Measurements from ENCODE around the gene RFTN2.
"Not testable (repeated sequence)": the region's sequence is repeated elsewhere in the genome, so short reads cannot be mapped to it uniquely, and the experiment has no call there.

RFTN2 gene

GRCh38 chr2:197600306-197600705 lies 75.1 kb downstream of the RFTN2 start:
- no peak for DNase-seq (ENCODE audit: low spot score)

- peak; percentile 32 for DNase-seq (ENCODE audit: low spot score)
Observed at GRCh38 chr2:197599285-197599965, 76.0 kb downstream of the RFTN2 start.

DNA sequence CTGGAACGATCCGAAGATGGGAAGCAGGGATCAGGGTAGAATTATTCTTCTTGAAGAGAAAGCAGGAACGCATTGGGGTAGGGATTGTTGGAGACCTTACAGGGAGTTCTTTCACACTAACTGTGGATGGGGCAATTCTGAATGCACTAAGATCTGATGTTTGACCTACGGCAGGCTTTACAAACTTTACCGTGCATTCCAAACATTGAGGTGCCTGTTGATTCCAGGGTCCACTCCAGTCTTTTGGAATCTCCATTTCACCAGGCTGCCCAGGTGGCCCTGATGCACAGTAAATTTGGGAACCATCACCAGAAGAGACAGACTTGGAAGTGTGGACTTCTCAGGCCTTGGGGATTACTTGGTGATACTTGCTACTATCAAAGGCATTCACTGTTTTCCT lies 76.9 kb downstream of the RFTN2 start:
- no peak for DNase-seq (ENCODE audit: low spot score)

DNA sequence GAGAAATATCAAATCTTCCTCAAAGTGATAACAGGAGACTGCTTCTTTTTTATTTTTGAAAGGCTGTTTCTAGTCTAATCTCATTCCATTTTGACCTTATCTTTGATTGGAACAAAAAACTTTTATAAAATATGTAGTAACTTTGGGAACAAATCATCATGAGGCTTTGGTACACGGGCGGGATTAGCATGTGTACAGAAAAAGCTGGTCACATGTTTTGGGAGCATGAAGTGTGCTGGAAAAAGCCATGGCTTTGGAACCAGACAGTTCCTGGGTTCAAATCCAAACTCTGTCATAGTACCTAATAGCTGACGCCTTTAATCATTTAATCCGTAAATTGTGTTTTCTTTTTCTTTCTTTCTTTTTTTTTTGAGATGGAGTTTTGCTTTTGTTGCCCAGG lies 78.2 kb downstream of the RFTN2 start:
- no peak for DNase-seq (ENCODE audit: low spot score)

DNA sequence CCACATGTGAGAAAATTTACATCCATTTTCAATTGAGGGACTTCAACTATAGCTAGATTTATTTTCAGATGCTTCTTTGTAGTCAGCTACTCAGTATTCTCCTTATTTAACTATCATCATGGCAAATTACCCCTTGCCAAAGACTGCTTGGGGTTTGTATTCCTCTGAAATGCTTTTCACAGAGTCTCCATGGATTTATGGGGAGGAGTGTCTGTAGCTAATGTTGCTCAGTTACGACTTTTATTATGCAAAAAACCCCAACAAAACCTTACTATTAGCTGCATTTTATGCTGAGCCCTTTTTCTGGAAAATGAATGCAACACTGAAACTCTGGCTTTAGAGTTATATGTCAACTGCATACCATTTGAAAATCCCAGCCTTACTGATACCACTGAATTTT lies 78.6 kb downstream of the RFTN2 start:
- no peak for DNase-seq (ENCODE audit: low spot score)

- no peak for DNase-seq (ENCODE audit: low spot score)
Observed at GRCh38 chr2:197591339-197592072, 83.9 kb downstream of the RFTN2 start.

GRCh38 chr2:197587255-197587654 lies 88.1 kb downstream of the RFTN2 start:
- not testable (repeated sequence) for DNase-seq (ENCODE audit: low spot score)

DNA sequence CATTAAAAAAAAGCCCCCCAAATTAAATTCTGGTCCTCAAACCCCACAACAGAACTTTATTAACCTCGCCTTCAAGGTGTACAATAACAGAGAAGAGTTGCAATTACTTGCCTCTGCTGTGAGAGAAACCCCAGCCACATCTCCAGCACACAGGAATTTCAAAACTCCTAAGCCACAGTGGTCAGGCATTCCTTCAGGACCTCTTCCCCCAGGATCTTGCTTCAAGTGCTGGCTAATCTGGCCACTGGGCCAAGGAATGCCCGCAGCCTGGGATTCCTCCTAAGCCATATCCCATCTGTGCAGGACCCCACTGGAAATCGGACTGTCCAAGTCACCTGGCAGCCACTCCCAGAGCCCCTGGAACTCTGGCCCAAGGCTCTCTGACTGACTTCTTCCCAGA lies 95.2 kb downstream of the RFTN2 start:
- not testable (repeated sequence) for DNase-seq (ENCODE audit: low spot score)

DNA sequence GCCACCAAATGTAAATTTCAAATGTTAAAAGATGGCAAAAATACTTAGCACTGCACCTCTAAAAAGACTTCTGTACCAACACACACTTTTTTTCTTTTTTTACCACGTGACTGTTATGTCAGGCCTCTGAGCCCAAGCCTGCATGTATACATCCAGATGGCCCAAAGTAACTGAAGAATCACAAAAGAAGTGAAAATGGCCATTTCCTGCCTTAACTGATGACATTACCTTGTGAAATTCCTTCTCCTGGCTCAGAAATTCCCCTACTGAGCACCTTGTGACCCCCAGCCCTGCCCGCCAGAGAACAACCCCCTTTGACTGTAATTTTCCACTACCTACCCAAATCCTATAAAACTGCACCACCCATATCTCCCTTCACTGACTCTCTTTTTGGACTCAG lies 97.1 kb downstream of the RFTN2 start:
- DNase-seq (ENCODE audit: low spot score) = not testable (repeated sequence)

- no peak for DNase-seq (ENCODE audit: low spot score)
Observed at GRCh38 chr2:197577446-197577845, 97.9 kb downstream of the RFTN2 start.

GRCh38 chr2:197576631-197577030 lies 98.8 kb downstream of the RFTN2 start:
- DNase-seq (ENCODE audit: low spot score) = no peak

DNA sequence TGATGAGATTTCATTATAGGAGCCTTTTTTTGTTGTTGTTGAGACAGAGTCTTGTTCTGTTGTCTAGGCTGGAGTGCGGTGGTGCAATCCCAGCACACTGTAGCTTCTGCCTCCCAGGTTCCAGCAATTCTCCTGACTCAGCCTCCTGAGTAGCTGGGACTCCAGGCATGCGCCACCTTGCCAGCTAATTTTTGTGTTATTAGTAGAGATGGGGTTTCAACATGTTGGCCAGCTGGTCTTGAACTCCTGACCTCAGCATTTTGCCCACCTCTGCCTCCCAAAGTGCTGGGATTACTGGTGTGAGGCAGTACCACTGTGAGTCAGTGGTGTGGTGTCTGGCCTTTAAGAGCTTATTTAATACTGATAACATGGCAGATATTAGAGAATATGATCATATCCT lies 99.4 kb downstream of the RFTN2 start:
- DNase-seq (ENCODE audit: low spot score) = no peak

- no peak for DNase-seq (ENCODE audit: low spot score)
Observed at GRCh38 chr2:197573608-197574007, 101.8 kb downstream of the RFTN2 start.

DNA sequence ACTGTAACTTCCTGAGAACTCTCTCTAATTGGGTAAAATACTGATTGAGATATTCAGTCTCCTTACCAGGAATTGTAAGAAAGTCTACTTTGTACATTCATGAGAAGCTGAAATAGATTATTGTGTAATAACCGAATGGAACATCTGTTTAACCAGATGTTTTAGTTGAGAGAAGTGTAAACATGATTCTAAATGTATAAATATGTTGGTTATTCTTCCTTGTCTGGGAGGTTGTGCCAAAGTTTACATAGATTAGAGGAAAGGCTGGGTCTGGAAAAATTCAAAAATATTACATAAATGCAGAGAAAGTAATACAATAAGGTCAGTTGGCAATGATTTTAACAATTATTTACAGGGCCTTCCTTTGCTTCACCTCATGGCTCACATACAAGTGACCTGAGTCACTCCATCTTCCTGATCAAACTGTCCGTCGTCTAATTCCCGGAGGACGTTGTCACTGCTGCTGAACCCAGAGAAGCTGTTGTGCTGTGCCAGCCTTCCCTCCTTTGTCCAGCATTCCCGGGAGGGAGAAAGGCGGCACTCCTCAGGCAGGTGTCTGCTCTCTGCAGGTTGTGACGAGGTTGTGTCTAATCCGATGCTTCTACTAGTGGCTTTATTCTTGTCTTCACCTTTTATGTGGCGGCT lies 103.6 kb downstream of the RFTN2 start:
- DNase-seq (ENCODE audit: low spot score) = no peak

DNA sequence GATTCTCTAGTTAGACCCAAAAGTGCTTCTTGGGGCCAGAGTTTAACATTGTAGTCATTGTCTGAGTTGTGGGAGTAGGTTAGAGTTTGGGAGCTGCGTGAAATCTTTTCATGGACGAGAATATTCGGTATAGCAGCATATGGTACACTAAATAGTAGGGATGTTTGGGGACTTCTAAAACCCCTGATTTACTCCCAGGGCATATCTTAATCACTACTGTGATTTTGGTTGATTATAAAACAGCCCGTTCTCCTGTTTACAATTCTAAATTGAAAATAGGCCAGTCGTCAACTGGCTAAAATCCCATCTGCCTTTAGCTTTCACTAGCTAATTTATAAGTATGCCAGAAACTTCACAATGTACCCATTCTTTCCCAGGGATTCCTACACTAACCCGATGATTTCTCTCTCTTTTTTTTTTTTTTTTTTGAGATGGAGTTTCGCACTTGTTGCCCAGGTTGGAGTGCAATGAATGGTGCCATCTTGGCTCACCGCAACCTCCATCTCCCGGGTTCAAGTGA lies 115.2 kb downstream of the RFTN2 start:
- no peak for DNase-seq (ENCODE audit: low spot score)

- no peak for DNase-seq (ENCODE audit: low spot score)
Observed at GRCh38 chr2:197559681-197560080, 115.7 kb downstream of the RFTN2 start.

- no peak for DNase-seq (ENCODE audit: low spot score)
Observed at GRCh38 chr2:197558393-197558792, 117.0 kb downstream of the RFTN2 start.

DNA sequence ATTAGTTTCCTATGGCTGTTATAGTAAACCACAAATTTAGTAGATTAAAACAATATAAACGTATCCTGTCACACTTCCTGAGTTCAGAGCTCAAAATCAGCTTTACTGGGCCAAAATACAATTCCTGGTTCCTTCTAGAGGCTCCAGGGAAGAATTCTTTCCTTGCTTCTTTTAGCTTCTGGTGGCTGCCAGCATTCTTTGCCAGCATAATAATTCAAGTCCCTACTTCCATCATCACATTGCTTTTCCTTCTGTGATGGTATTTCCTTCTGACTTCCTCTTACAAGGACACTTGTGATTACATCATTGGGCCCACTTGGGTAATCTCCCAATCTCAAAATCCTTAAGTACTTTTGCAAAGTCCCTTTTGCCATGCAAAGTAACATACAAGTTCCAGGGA lies 118.9 kb downstream of the RFTN2 start:
- DNase-seq (ENCODE audit: low spot score) = no peak

DNA sequence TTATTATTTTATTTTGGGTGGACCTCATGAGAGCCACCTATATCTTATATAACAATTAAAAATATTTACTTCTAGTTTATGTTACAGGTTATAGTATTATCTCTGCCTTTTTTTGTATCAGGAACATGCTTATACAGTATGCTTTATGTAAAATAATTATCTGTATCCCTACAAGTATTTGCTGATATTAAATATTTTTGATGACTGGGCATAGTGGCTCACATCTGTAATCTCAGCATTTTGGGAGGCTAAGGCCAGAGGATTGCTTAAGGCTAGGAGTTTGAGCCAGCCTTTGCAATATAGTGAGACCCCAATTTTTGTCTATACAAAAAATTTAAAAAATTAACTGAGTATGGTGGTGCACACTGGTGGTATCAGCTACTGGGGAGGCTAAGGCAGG lies 119.9 kb downstream of the RFTN2 start:
- DNase-seq (ENCODE audit: low spot score) = no peak

GRCh38 chr2:197551260-197551659 lies 124.1 kb downstream of the RFTN2 start:
- DNase-seq (ENCODE audit: low spot score) = not testable (repeated sequence)

DNA sequence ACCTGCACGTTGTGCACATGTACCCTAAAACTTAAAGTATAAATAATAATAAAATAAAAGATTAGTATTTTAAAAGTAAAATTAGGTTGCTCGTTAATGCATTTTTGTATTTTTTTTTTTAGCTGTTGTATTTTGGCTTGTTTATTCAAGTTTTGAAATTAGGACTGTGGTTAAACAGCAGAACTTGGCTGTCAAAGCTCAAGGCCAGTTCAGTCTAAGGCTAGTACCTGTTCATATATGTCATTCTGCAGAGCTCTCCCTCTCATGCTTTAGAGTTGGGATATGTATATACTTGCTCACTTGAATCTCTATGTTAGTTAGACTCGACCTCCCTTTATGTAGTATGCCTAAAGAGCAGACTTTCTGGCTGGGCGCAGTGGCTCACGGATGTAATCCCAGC lies 126.8 kb downstream of the RFTN2 start:
- DNase-seq (ENCODE audit: low spot score) = no peak

GRCh38 chr2:197547163-197547900 lies 128.1 kb downstream of the RFTN2 start:
- no peak for DNase-seq (ENCODE audit: low spot score)

Measured in activated CD4-positive, alpha-beta T cell treated with anti-CD3 and anti-CD28 coated beads, Interleukin-2, Interleukin-4, amounts not matched to agents 100 ng/mL and 50 ng/mL, durations not matched to agents 16 hours and 8 hours (primary cell).